ENCODE results near the gene DNAJC28. TPM values are rescaled to one million over a fixed set of nuclear protein-coding genes. Genes with fewer than 3 reads are reported as not detected.

DNAJC28 gene
- total RNA-seq, 1 donor from 2014 or later, result 2.1 TPM

DNA sequence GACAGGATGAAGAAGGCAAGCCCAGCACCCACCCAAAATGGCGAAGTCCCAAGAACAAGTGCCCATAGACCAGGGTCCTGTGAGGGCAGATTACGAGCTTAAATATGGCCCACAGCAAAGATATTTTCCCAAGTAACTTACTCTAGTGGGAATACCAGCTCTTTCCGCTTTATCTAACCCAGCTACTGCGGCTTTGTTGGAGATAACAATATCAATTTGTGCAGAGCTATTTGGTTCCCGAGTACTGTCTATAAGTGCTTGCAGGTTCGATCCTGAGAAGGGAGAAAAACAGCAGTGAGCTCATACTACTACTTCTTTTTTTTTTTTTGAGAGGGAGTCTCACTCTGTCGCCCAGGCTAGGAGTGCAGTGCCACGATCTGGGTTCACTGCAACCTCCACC, 14.3 kb upstream of the DNAJC28 start:
- Histone ChIP-seq H3K9ac (ENCODE audit: low read length) (no peak overlapping the region), H4K20me1 (ENCODE audit: insufficient read depth, low read length) (no peaks in the 10 kb centered on the region), H3K27me3 (ENCODE audit: insufficient read depth, low read length) (no peaks in the 10 kb centered on the region), H3K4me3 (ENCODE audit: insufficient read depth, low read depth, low read length) (no peak overlapping the region), H2AFZ (ENCODE audit: low read depth, low read length) (no peak overlapping the region), H3K4me2 (ENCODE audit: low read length) (no peak overlapping the region), H3K27ac (ENCODE audit: low read depth, low read length) (no peak overlapping the region), H3K79me2 (ENCODE audit: insufficient read depth, low read length) (no peaks in the 10 kb centered on the region), H3K36me3 (ENCODE audit: insufficient read depth, low read length) (peaks cover 29% of the 10 kb centered on the region), H3K9me3 (ENCODE audit: insufficient read depth, low read depth, low read length) (no peaks in the 10 kb centered on the region), H3K4me1 (ENCODE audit: insufficient read depth, low read length) (no peaks in the 10 kb centered on the region)
- TF ChIP-seq CTCF (IDR thresholded peaks at IDR 0.05; ENCODE audit: insufficient read depth, low read depth, low read length) (no peak), EZH2 (IDR thresholded peaks at IDR 0.05; ENCODE audit: insufficient read depth, low read length) (no peak)
- no peak for FAIRE-seq
- no peak for DNase-seq (ENCODE audit: low read depth)
- H3K27me3 Mint-ChIP-seq (ENCODE audit: low read depth, unreplicated experiment), result no peaks in the 10 kb centered on the region
- no peaks in the 10 kb centered on the region for H3K4me1 Mint-ChIP-seq (ENCODE audit: low read depth, unreplicated experiment)
- H3K36me3 Mint-ChIP-seq (ENCODE audit: low read depth, unreplicated experiment), result peaks cover 13% of the 10 kb centered on the region
- no peak overlapping the region for H3K27ac Mint-ChIP-seq (ENCODE audit: unreplicated experiment)
- H3K9me3 Mint-ChIP-seq (ENCODE audit: unreplicated experiment), result no peaks in the 10 kb centered on the region
- no peak overlapping the region for H3K4me3 Mint-ChIP-seq (ENCODE audit: unreplicated experiment)

GRCh38 chr21:33496345-33496744, 4.8 kb upstream of the DNAJC28 start:
- no peak for DNase-seq (ENCODE audit: low read depth)
- FAIRE-seq, result no peak
- no peaks in the 10 kb centered on the region for H3K79me2 ChIP-seq (ENCODE audit: insufficient read depth, low read length)
- H3K36me3 Mint-ChIP-seq (ENCODE audit: low read depth, unreplicated experiment), result no peaks in the 10 kb centered on the region
- H3K9ac ChIP-seq (ENCODE audit: low read length), result no peak overlapping the region
- H3K27ac ChIP-seq (ENCODE audit: low read depth, low read length), result no peak overlapping the region
- H3K27me3 Mint-ChIP-seq (ENCODE audit: low read depth, unreplicated experiment), result peaks cover 4% of the 10 kb centered on the region
- no peak for TF ChIP-seq CTCF (IDR thresholded peaks at IDR 0.05; ENCODE audit: insufficient read depth, low read depth, low read length)
- TF ChIP-seq EZH2 (IDR thresholded peaks at IDR 0.05; ENCODE audit: insufficient read depth, low read length), result no peak
- no peaks in the 10 kb centered on the region for H3K36me3 ChIP-seq (ENCODE audit: insufficient read depth, low read length)
- no peaks in the 10 kb centered on the region for H3K4me1 Mint-ChIP-seq (ENCODE audit: low read depth, unreplicated experiment)
- no peak overlapping the region for H2AFZ ChIP-seq (ENCODE audit: low read depth, low read length)
- H3K4me1 ChIP-seq (ENCODE audit: insufficient read depth, low read length), result no peaks in the 10 kb centered on the region
- H3K9me3 Mint-ChIP-seq (ENCODE audit: unreplicated experiment), result no peaks in the 10 kb centered on the region
- H3K4me3 Mint-ChIP-seq (ENCODE audit: unreplicated experiment), result no peak overlapping the region
- H3K4me2 ChIP-seq (ENCODE audit: low read length), result no peak overlapping the region
- H3K4me3 ChIP-seq (ENCODE audit: insufficient read depth, low read depth, low read length), result no peak overlapping the region
- H3K9me3 ChIP-seq (ENCODE audit: insufficient read depth, low read depth, low read length), result no peaks in the 10 kb centered on the region
- no peaks in the 10 kb centered on the region for H4K20me1 ChIP-seq (ENCODE audit: insufficient read depth, low read length)
- H3K27me3 ChIP-seq (ENCODE audit: insufficient read depth, low read length), result peaks cover 3% of the 10 kb centered on the region
- H3K27ac Mint-ChIP-seq (ENCODE audit: unreplicated experiment), result no peak overlapping the region

GRCh38 chr21:33495743-33496142, 4.2 kb upstream of the DNAJC28 start:
- FAIRE-seq, result no peak

More at GRCh38 chr21:33495743-33496142, 4.2 kb upstream of the DNAJC28 start:
- TF ChIP-seq CTCF (IDR thresholded peaks at IDR 0.05; ENCODE audit: insufficient read depth, low read depth, low read length) (no peak), EZH2 (IDR thresholded peaks at IDR 0.05; ENCODE audit: insufficient read depth, low read length) (no peak)
- Histone ChIP-seq H3K9me3 (ENCODE audit: insufficient read depth, low read depth, low read length) (no peaks in the 10 kb centered on the region), H2AFZ (ENCODE audit: low read depth, low read length) (no peak overlapping the region), H3K4me3 (ENCODE audit: insufficient read depth, low read depth, low read length) (no peak overlapping the region), H3K4me1 (ENCODE audit: insufficient read depth, low read length) (peaks cover 4% of the 10 kb centered on the region), H3K79me2 (ENCODE audit: insufficient read depth, low read length) (no peaks in the 10 kb centered on the region), H3K36me3 (ENCODE audit: insufficient read depth, low read length) (no peaks in the 10 kb centered on the region), H4K20me1 (ENCODE audit: insufficient read depth, low read length) (no peaks in the 10 kb centered on the region), H3K27ac (ENCODE audit: low read depth, low read length) (no peak overlapping the region), H3K4me2 (ENCODE audit: low read length) (no peak overlapping the region), H3K27me3 (ENCODE audit: insufficient read depth, low read length) (peaks cover 3% of the 10 kb centered on the region), H3K9ac (ENCODE audit: low read length) (no peak overlapping the region)
- H3K27ac Mint-ChIP-seq (ENCODE audit: unreplicated experiment), result no peak overlapping the region
- peaks cover 4% of the 10 kb centered on the region for H3K27me3 Mint-ChIP-seq (ENCODE audit: low read depth, unreplicated experiment)
- no peak for DNase-seq (ENCODE audit: low read depth)
- H3K36me3 Mint-ChIP-seq (ENCODE audit: low read depth, unreplicated experiment), result no peaks in the 10 kb centered on the region
- no peaks in the 10 kb centered on the region for H3K9me3 Mint-ChIP-seq (ENCODE audit: unreplicated experiment)
- no peak overlapping the region for H3K4me3 Mint-ChIP-seq (ENCODE audit: unreplicated experiment)
- no peaks in the 10 kb centered on the region for H3K4me1 Mint-ChIP-seq (ENCODE audit: low read depth, unreplicated experiment)

Data from astrocyte (in vitro differentiated cells and primary cell).